OCI-LY7 (cell line): ENCODE results near the gene ZBTB5.
"Not testable (repeated sequence)": the region's sequence is repeated elsewhere in the genome, so short reads cannot be mapped to it uniquely, and the experiment has no call there.

Source experiments
- CTCF ChIP-seq: fragments of 200-600 bp; sonication (generic); conservative IDR thresholded peaks from 2 replicates; pipeline ENCODE4 v1.5.1; 2014; ENCODE audit warnings: mild to moderate bottlenecking, antibody characterized with exemption, low read length, moderate library complexity, mixed read lengths
- EZH2phosphoT487 ChIP-seq: fragments of 200-600 bp; sonication (generic); IDR thresholded peaks from 2 replicates; pipeline ENCODE4 v1.6.1; 2018; ENCODE audit warnings: low read depth, borderline replicate concordance, mild to moderate bottlenecking, mixed run types, antibody characterized with exemption, low read length, moderate library complexity, mixed read lengths

DNA sequence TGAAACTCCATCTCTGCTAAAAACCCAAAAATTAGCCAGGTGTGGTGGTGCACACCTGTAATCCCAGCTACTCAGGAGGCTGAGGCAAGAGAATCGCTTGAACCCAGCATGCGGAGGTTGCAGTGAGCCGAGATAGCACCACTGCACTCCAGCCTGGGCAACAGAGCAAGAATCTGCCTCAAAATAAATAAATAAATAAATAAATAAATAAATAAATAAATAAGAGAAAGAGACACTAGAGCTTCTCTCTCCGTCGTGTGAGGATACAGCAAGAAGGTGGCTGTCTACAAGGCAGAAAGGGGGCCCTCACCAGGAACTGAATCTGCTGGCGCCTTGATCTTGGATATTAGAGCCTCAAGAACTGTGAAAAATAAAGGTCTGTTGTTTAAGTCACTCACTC, 8.7 kb upstream of the ZBTB5 start:
- not testable (repeated sequence) for TF ChIP-seq EZH2phosphoT487, CTCF
